Measurements from ENCODE around the gene SLCO3A1.

DNA sequence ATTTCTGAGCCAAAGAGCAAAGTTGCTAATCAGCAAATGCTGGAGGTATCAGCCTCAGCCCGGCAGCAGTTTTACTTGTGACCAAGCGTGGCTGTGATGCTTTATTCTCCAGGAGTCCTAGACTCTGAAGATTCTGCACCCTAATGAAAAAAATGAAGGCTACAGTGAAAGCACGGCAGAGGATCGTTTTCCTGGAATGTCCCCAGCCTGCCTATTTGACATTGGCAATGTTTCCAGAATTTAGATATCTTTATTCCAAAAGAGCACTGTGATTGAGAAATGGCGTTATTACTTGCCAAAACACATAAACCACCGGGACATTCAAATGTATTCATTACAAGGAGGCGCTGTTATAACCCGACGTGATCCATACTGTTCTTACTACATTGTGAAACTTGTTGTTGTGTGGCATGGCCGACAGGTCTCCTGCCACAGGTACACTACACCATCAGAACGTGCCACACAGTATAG is 263.8 kb downstream of the SLCO3A1 start:
- no peak for TF ChIP-seq POLR2A (IDR thresholded peaks at IDR 0.05)
- TF ChIP-seq, protein P1, sequence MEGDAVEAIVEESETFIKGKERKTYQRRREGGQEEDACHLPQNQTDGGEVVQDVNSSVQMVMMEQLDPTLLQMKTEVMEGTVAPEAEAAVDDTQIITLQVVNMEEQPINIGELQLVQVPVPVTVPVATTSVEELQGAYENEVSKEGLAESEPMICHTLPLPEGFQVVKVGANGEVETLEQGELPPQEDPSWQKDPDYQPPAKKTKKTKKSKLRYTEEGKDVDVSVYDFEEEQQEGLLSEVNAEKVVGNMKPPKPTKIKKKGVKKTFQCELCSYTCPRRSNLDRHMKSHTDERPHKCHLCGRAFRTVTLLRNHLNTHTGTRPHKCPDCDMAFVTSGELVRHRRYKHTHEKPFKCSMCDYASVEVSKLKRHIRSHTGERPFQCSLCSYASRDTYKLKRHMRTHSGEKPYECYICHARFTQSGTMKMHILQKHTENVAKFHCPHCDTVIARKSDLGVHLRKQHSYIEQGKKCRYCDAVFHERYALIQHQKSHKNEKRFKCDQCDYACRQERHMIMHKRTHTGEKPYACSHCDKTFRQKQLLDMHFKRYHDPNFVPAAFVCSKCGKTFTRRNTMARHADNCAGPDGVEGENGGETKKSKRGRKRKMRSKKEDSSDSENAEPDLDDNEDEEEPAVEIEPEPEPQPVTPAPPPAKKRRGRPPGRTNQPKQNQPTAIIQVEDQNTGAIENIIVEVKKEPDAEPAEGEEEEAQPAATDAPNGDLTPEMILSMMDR (IDR thresholded peaks at IDR 0.05): no peak
